ENCODE measurements around the gene CYSRT1. TPM values are rescaled to one million over a fixed set of nuclear protein-coding genes. Genes with fewer than 3 reads are reported as not detected.

The CYSRT1 gene
- total and polyA plus RNA-seq, 2 donors (not counting 3 experiments of a cell fraction or from before 2014, with no cell fraction given) = 0.44 to 1.1 TPM

DNA sequence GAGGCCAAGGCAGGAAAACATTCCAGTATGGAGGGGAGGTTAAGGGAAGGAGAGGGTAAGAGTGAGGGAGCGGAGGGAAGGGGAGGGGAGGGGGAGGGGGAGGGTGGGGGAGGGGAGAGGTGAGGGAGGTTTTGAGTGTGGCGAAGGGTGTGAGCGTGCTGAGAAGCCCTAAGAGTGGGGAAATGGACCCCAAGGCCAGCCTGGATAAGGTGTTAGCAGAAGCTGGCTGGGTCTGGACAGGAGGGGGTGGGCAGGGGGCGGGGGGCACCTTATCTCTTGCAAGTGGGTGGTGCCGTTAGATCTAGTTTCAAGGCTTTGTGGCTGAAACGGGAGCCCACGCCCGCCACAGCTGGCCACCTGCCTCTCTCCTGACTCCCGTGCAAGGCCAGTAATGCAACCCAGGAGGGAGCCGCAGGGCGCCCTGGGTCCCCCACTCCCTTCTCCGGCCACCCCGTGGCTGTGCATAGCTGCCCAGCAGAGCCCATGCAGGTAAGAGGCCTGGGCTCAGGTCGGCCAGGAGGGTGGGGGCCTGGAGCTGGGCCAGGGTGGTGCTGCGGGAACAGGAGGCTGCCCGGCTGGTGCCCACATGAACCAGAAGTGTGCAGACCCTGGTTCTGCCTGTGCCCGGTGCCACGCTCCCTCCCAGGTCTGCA lies 3.0 kb downstream of the CYSRT1 start:
- no peaks in the 10 kb centered on the region for H3K36me3 ChIP-seq (ENCODE audit: control insufficient read depth in 2 of 2, extremely low read depth in 1 of 2, insufficient read depth in 2 of 2, low read length in 2 of 2)
- H3K9ac ChIP-seq (replicated peaks; ENCODE audit: extremely low read depth, insufficient read depth, low read length) = no peak overlapping the region
- no peaks in the 10 kb centered on the region for H3K9me3 ChIP-seq (replicated peaks; ENCODE audit: control insufficient read depth, insufficient read depth, low read length)
- H4K20me1 ChIP-seq (replicated peaks; ENCODE audit: control insufficient read depth, extremely low read depth, insufficient read depth, low read length) = no peaks in the 10 kb centered on the region
- no peak for DNase-seq (ENCODE audit: low read depth, low spot score)
- FAIRE-seq = no peak
- no peak overlapping the region for H3K4me2 ChIP-seq (ENCODE audit: insufficient read depth, low read length)
- H3K4me3 ChIP-seq (replicated peaks in 1 of 3; ENCODE audit: insufficient read depth in 1 of 3, low read depth in 1 of 3, low read length in 3 of 3) = no peak overlapping the region
- peaks cover 7% of the 10 kb centered on the region for H3K4me1 ChIP-seq (ENCODE audit: control insufficient read depth, extremely low read depth, insufficient read depth, low read length)
- ChIA-PET CTCF (interaction anchor here (0.7 to 6.3 kb wide), 28 partner anchors 9 to 380 kb away, joined by 3 to 63 read pairs (median 5); partner anchors contain the start of genes ANAPC2, DPP7, NPDC1 and SSNA1), POLR2A (interaction anchor here (0.6 to 2.6 kb wide), 2 partner anchors 13 kb away, joined by 4 to 6 read pairs; partner anchors contain the start of gene TUBB4B)
- H3K27me3 ChIP-seq (ENCODE audit: control insufficient read depth in 2 of 2, insufficient read depth in 2 of 2, low read length in 2 of 2) = no peaks in the 10 kb centered on the region
- TF ChIP-seq, protein P1, sequence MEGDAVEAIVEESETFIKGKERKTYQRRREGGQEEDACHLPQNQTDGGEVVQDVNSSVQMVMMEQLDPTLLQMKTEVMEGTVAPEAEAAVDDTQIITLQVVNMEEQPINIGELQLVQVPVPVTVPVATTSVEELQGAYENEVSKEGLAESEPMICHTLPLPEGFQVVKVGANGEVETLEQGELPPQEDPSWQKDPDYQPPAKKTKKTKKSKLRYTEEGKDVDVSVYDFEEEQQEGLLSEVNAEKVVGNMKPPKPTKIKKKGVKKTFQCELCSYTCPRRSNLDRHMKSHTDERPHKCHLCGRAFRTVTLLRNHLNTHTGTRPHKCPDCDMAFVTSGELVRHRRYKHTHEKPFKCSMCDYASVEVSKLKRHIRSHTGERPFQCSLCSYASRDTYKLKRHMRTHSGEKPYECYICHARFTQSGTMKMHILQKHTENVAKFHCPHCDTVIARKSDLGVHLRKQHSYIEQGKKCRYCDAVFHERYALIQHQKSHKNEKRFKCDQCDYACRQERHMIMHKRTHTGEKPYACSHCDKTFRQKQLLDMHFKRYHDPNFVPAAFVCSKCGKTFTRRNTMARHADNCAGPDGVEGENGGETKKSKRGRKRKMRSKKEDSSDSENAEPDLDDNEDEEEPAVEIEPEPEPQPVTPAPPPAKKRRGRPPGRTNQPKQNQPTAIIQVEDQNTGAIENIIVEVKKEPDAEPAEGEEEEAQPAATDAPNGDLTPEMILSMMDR (IDR thresholded peaks at IDR 0.05; ENCODE audit: extremely low read depth in 1 of 2, insufficient read depth in 1 of 2, low read depth in 1 of 2, low read length in 2 of 2) = no peak
- no peak for TF ChIP-seq POLR2A (IDR thresholded peaks at IDR 0.05; ENCODE audit: low read depth, low read length)
- no peak for TF ChIP-seq POLR2AphosphoS5 (IDR thresholded peaks at IDR 0.05; ENCODE audit: insufficient read depth, low read depth, low read length)
- no peak for TF ChIP-seq JUN (IDR thresholded peaks at IDR 0.05; ENCODE audit: borderline replicate concordance, insufficient read depth, insufficient read length, low read depth)
- no TSS peak for BruUV-seq (replicated peaks)
- intact Hi-C loops (cut with micrococcal nuclease) = loop anchor here (1.0 to 2.0 kb wide), 3 partner anchors 51 to 182 kb away; partner anchors contain the start of gene NPDC1
- no peaks in the 10 kb centered on the region for H3K9me1 ChIP-seq (replicated peaks; ENCODE audit: control insufficient read depth, extremely low read depth, insufficient read depth, low read length)
- no peak overlapping the region for H2AFZ ChIP-seq (ENCODE audit: low read depth, low read length)
- no peaks in the 10 kb centered on the region for H3K79me2 ChIP-seq (ENCODE audit: control insufficient read depth, insufficient read depth, low read length)
- H3K27ac ChIP-seq (ENCODE audit: insufficient read depth, low read depth, low read length) = no peak overlapping the region
- dilution Hi-C loops (cut with MboI; ENCODE audit: extremely low pct_ligation_motif_present, low sequenced_read_pairs) = no loop called here

DNA sequence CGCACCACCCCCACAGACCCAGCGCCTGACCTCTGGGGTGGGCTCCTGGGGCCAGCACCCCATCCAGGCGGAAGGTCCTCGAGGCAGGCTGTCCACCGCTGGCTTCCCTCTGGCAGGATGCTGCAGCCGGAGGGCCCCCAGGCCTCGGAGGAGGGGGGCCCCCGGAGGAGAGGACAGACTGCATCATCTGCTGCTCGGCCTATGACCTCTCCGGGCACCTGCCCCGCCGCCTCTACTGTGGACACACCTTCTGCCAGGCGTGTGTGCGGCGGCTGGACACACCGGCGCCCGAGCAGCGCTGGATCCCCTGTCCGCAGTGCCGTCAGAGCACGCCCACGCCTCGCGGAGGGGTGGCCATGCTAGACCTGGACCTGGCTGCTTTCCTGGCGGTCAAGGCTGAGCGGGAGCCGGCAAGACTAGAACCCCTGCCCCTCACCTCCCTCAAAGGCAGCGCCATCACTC lies 3.6 kb downstream of the CYSRT1 start:
- no TSS peak for BruUV-seq (replicated peaks)
- TF ChIP-seq, protein P1 (IDR thresholded peaks at IDR 0.05; ENCODE audit: extremely low read depth in 1 of 2, insufficient read depth in 1 of 2, low read depth in 1 of 2, low read length in 2 of 2) = no peak
- TF ChIP-seq FOS (IDR thresholded peaks at IDR 0.05; ENCODE audit: borderline replicate concordance, insufficient read depth, low read length) = no peak
- TF ChIP-seq, protein P2, sequence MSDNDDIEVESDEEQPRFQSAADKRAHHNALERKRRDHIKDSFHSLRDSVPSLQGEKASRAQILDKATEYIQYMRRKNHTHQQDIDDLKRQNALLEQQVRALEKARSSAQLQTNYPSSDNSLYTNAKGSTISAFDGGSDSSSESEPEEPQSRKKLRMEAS (IDR thresholded peaks at IDR 0.05; ENCODE audit: insufficient read depth, insufficient read length) = no peak
- no peak for TF ChIP-seq JUN (IDR thresholded peaks at IDR 0.05; ENCODE audit: borderline replicate concordance, insufficient read depth, insufficient read length, low read depth)
- no peak for TF ChIP-seq POLR2A (IDR thresholded peaks at IDR 0.05; ENCODE audit: low read depth, low read length)
- no peak for TF ChIP-seq GATA2 (IDR thresholded peaks at IDR 0.05; ENCODE audit: insufficient read depth, insufficient read length, low read depth, low read length)
- no peak for TF ChIP-seq EZH2 (IDR thresholded peaks at IDR 0.05; ENCODE audit: borderline replicate concordance, low read depth, low read length, severe bottlenecking)
- no peak for TF ChIP-seq POLR2AphosphoS5 (IDR thresholded peaks at IDR 0.05; ENCODE audit: insufficient read depth, low read depth, low read length)
- TF ChIP-seq MYC (IDR thresholded peaks at IDR 0.05; ENCODE audit: low read depth, low read length) = no peak
- H3K9me1 ChIP-seq (replicated peaks; ENCODE audit: control insufficient read depth, extremely low read depth, insufficient read depth, low read length) = no peaks in the 10 kb centered on the region
- H3K4me2 ChIP-seq (ENCODE audit: insufficient read depth, low read length) = no peak overlapping the region
- no peak for DNase-seq (ENCODE audit: low read depth, low spot score)
- H3K9me3 ChIP-seq (replicated peaks; ENCODE audit: control insufficient read depth, insufficient read depth, low read length) = no peaks in the 10 kb centered on the region
- no peaks in the 10 kb centered on the region for H4K20me1 ChIP-seq (replicated peaks; ENCODE audit: control insufficient read depth, extremely low read depth, insufficient read depth, low read length)
- H3K79me2 ChIP-seq (ENCODE audit: control insufficient read depth, insufficient read depth, low read length) = no peaks in the 10 kb centered on the region
- ChIA-PET POLR2A (interaction anchor here (2.6 kb wide), 1 partner anchor 12 kb away, joined by 6 read pairs; the partner anchor contains the start of gene TUBB4B), CTCF (interaction anchor here (1.4 to 3.6 kb wide), 4 partner anchors 24 to 182 kb away, joined by 5 to 42 read pairs (median 13); partner anchors contain the start of genes DPP7 and NPDC1)
- dilution Hi-C loops (cut with MboI; ENCODE audit: extremely low pct_ligation_motif_present, low sequenced_read_pairs) (no loop called here), intact Hi-C loops (cut with micrococcal nuclease) (no loop called here)
- H3K27me3 ChIP-seq (ENCODE audit: control insufficient read depth in 2 of 2, insufficient read depth in 2 of 2, low read length in 2 of 2) = no peaks in the 10 kb centered on the region
- FAIRE-seq = no peak
- no peak overlapping the region for H3K27ac ChIP-seq (ENCODE audit: insufficient read depth, low read depth, low read length)
- peaks cover 5% of the 10 kb centered on the region for H3K4me1 ChIP-seq (ENCODE audit: control insufficient read depth, extremely low read depth, insufficient read depth, low read length)
- H3K36me3 ChIP-seq (ENCODE audit: control insufficient read depth in 2 of 2, extremely low read depth in 1 of 2, insufficient read depth in 2 of 2, low read length in 2 of 2) = no peaks in the 10 kb centered on the region
- H3K4me3 ChIP-seq (replicated peaks in 1 of 3; ENCODE audit: insufficient read depth in 1 of 3, low read depth in 1 of 3, low read length in 3 of 3) = no peak overlapping the region
- no peak overlapping the region for H3K9ac ChIP-seq (replicated peaks; ENCODE audit: extremely low read depth, insufficient read depth, low read length)
- H2AFZ ChIP-seq (ENCODE audit: low read depth, low read length) = no peak overlapping the region
